ENCODE data around the gene LAMTOR2.

- no peak for TF ChIP-seq L3MBTL2 (conservative IDR thresholded peaks at IDR 0.05)
- no peak for TF ChIP-seq CTBP1 (IDR thresholded peaks at IDR 0.05; ENCODE audit: borderline replicate concordance)
- no peak for TF ChIP-seq FOXA1 (IDR thresholded peaks at IDR 0.05)
- no peak for TF ChIP-seq NFRKB (IDR thresholded peaks at IDR 0.05)
- TF ChIP-seq ZNF384 (IDR thresholded peaks at IDR 0.05): no peak
- TF ChIP-seq FOXK2 (IDR thresholded peaks at IDR 0.05): no peak
- TF ChIP-seq HDGF (IDR thresholded peaks at IDR 0.05; ENCODE audit: borderline replicate concordance): no peak
- TF ChIP-seq TARDBP (IDR thresholded peaks at IDR 0.05): no peak
- no peak for TF ChIP-seq ELF4 (IDR thresholded peaks at IDR 0.05)
- TF ChIP-seq FOXM1 (IDR thresholded peaks at IDR 0.05; ENCODE audit: borderline replicate concordance): no peak
- TF ChIP-seq SP1 (IDR thresholded peaks at IDR 0.05): no peak
- no peak for TF ChIP-seq ARNT (IDR thresholded peaks at IDR 0.05)
These were observed 49.7 kb downstream of the LAMTOR2 start for GRCh38 chr1:156104065-156104810.

Data from HEK293T (cell line).